ENCODE data around the gene TMPRSS9.

DNA sequence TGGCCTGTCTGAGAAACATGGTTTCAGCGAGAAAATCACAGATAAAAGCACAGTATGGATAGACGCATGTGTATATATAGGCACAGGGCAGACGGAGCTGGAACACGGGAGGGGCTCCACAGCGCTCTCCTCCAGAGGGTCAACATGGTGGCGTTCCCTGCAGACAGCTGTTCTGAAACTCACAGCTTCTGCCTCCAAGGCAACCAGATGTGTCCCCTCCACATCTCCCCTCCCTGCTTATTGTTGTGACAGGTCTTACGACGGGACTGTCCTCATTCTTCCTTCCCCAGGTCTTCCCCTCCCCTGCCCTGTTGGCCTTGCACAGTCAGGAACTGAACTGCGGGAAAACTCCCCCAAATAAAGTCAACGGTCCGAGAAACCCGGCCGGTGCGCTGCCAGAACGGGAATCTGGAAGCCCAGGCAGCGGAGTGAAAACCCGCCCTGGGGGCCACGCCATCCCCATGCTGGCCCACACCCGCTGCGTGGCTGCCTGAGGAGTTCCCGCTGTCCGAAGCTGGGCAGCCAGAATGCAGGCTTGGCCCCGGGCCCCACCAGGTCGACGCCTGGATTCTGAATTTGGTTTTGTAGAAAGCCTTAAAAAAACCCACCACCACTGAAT is 70.0 kb downstream of the TMPRSS9 start:
- TF ChIP-seq, protein P1, sequence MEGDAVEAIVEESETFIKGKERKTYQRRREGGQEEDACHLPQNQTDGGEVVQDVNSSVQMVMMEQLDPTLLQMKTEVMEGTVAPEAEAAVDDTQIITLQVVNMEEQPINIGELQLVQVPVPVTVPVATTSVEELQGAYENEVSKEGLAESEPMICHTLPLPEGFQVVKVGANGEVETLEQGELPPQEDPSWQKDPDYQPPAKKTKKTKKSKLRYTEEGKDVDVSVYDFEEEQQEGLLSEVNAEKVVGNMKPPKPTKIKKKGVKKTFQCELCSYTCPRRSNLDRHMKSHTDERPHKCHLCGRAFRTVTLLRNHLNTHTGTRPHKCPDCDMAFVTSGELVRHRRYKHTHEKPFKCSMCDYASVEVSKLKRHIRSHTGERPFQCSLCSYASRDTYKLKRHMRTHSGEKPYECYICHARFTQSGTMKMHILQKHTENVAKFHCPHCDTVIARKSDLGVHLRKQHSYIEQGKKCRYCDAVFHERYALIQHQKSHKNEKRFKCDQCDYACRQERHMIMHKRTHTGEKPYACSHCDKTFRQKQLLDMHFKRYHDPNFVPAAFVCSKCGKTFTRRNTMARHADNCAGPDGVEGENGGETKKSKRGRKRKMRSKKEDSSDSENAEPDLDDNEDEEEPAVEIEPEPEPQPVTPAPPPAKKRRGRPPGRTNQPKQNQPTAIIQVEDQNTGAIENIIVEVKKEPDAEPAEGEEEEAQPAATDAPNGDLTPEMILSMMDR (IDR thresholded peaks at IDR 0.05), result no peak
- no peak for TF ChIP-seq POLR2A (IDR thresholded peaks at IDR 0.05)
